HepG2 (cell line): Measurements from ENCODE around the gene OOSP3. TPM values are rescaled to one million over a fixed set of nuclear protein-coding genes. Genes with fewer than 3 reads are reported as not detected.

Experiments used
- ATAC-seq: fragments of 200-7000 bp; cut with Tn5 transposase; 3 replicates; pipeline ENCODE4 v1.9.1; 2020; ENCODE audit warnings: mild to moderate bottlenecking, moderate library complexity
- BruUV-seq: library from RNA; stranded (reverse); fragments of 400-500 nt; replicated peaks from 2 replicates; lab custom pipeline; 2021; lab: Mats Ljungman, UMichigan
- CTCF ChIA-PET: fragments of 300-600 bp; formaldehyde crosslinking; extraction: SDS; loops from one replicate; lab custom pipeline; 2021; ENCODE audit warnings: low total read pairs, inconsistent platforms, low intra/inter-chr PET ratio; lab: Yijun Ruan, JAX
- POLR2A ChIA-PET: fragments of 350-600 bp; sonication (Branson Sonifier 250); formaldehyde crosslinking; loops from one replicate; lab custom pipeline; 2020; ENCODE audit warnings: antibody characterized with exemption, inconsistent platforms; lab: Yijun Ruan, JAX
- DNase-seq: peaks from one replicate; pipeline ENCODE4 v3.0.0-alpha.2; 2015; ENCODE audit warnings: low spot score
- FAIRE-seq: peaks from 3 replicates; lab custom pipeline; 2011; peaks lifted over from hg19 to GRCh38; lab: Jason Lieb, UNC
- H2AFZ ChIP-seq: one replicate; pipeline ENCODE4 v1.6.1; 2011; ENCODE audit warnings: low read length, inconsistent platforms
- H3K27ac ChIP-seq: fragments of 300-600 bp; 3 replicates; pipeline ENCODE4 v1.8.0; 2011; ENCODE audit warnings: mixed run types, mild to moderate bottlenecking, mixed read lengths, low read length, inconsistent platforms; ENCODE audit not compliant: insufficient read depth; ENCODE audit errors: extremely low read length
- H3K27me3 ChIP-seq, 2 experiments: fragments of 200-600 bp in 1 of 2; 2 replicates in 1 of 2; 3 replicates in 1 of 2; pipeline versions ENCODE4 v1.6.0 to v1.8.0; 2011; ENCODE audit warnings: low read length in 2 of 2, mild to moderate bottlenecking in 2 of 2, moderate library complexity in 2 of 2, inconsistent platforms in 1 of 2; ENCODE audit not compliant: insufficient read depth in 2 of 2, control insufficient read depth in 1 of 2
- H3K36me3 ChIP-seq, 2 experiments: fragments of 200-600 bp in 1 of 2; replicated peaks in 1 of 2; 2 replicates in 1 of 2; 3 replicates in 1 of 2; pipeline versions ENCODE4 v1.5.1 to v1.8.0; 2011; ENCODE audit warnings: low read length in 2 of 2, inconsistent platforms in 1 of 2; ENCODE audit not compliant: insufficient read depth in 2 of 2, control insufficient read depth in 1 of 2
- H3K4me1 ChIP-seq: 2 replicates; pipeline ENCODE4 v1.5.1; 2012; ENCODE audit warnings: low read length, inconsistent platforms; ENCODE audit not compliant: insufficient read depth
- H3K4me2 ChIP-seq: 2 replicates; pipeline ENCODE4 v1.6.0; 2011; ENCODE audit warnings: low read depth, low read length, inconsistent platforms
- H3K4me3 ChIP-seq, 3 experiments: fragments of 200-600 bp in 1 of 3; sonication (generic), shearing (Covaris generic) in 1 of 3; replicated peaks in 1 of 3; 2 replicates each; pipeline ENCODE4 v1.5.1; 2011 to 2016; ENCODE audit warnings: low read length in 3 of 3, inconsistent platforms in 2 of 3, low read depth in 2 of 3, mild to moderate bottlenecking in 2 of 3, control low read depth in 1 of 3, mixed read lengths in 1 of 3; ENCODE audit not compliant: insufficient read depth in 1 of 3
- H3K79me2 ChIP-seq: one replicate; pipeline ENCODE4 v1.6.1; 2011; ENCODE audit warnings: low read length, inconsistent platforms; ENCODE audit not compliant: insufficient read depth
- H3K9ac ChIP-seq: 2 replicates; pipeline ENCODE4 v1.6.0; 2011; ENCODE audit warnings: mild to moderate bottlenecking, low read depth, low read length, inconsistent platforms; ENCODE audit not compliant: insufficient read depth
- H3K9me3 ChIP-seq: 2 replicates; pipeline ENCODE4 v1.5.1; 2012; ENCODE audit warnings: mild to moderate bottlenecking, low read length
- H4K20me1 ChIP-seq: 2 replicates; pipeline ENCODE4 v1.6.0; 2011; ENCODE audit warnings: inconsistent platforms, mild to moderate bottlenecking, low read length, moderate library complexity; ENCODE audit not compliant: insufficient read depth
- AGO2 ChIP-seq: fragments of 200-400 bp; formaldehyde crosslinking; optimal IDR thresholded peaks from 2 replicates; pipeline ENCODE3; 2017; ENCODE audit warnings: mild to moderate bottlenecking, low read depth, low read length, moderate library complexity
- AKNA ChIP-seq: sonication (generic); formaldehyde crosslinking; IDR thresholded peaks from 2 replicates; pipeline ENCODE4 v1.4.0; 2020; ENCODE audit warnings: missing genetic modification reagents, borderline replicate concordance
- CREB3 ChIP-seq: sonication (generic); formaldehyde crosslinking; IDR thresholded peaks from 2 replicates; pipeline ENCODE4 v1.5.0; 2020; ENCODE audit warnings: missing genetic modification reagents
- GABPB1 ChIP-seq: IDR thresholded peaks from 2 replicates; pipeline ENCODE4 v1.6.1; 2016; ENCODE audit warnings: mild to moderate bottlenecking, missing genetic modification reagents, moderate library complexity, missing compliant biosample characterization
- KAT8 ChIP-seq: IDR thresholded peaks from 2 replicates; pipeline ENCODE4 v1.6.1; 2016; ENCODE audit warnings: missing genetic modification reagents, missing compliant biosample characterization
- KLF6 ChIP-seq: IDR thresholded peaks from 2 replicates; pipeline ENCODE4 v1.8.0; 2016; ENCODE audit warnings: missing biosample characterization, missing genetic modification reagents
- KMT2B ChIP-seq: IDR thresholded peaks from 2 replicates; pipeline ENCODE4 v1.6.1; 2016; ENCODE audit warnings: missing genetic modification reagents, missing compliant biosample characterization
- MLX ChIP-seq: IDR thresholded peaks from 2 replicates; pipeline ENCODE4 v1.6.1; 2016
- SMAD9 ChIP-seq: sonication (generic); formaldehyde crosslinking; IDR thresholded peaks from 2 replicates; pipeline ENCODE4 v1.5.1; 2020; ENCODE audit warnings: mild to moderate bottlenecking, missing genetic modification reagents
- TAF15 ChIP-seq: fragments of 200-400 bp; formaldehyde crosslinking; IDR thresholded peaks from one replicate; pipeline ENCODE4 v1.6.1; 2018; ENCODE audit warnings: mild to moderate bottlenecking, low read depth, low read length; ENCODE audit not compliant: poor library complexity, severe bottlenecking
- THAP8 ChIP-seq: sonication (generic); formaldehyde crosslinking; IDR thresholded peaks from 2 replicates; pipeline ENCODE4 v1.5.1; 2020; ENCODE audit warnings: missing genetic modification reagents, mild to moderate bottlenecking, borderline replicate concordance
- ZBTB26 ChIP-seq: IDR thresholded peaks from 2 replicates; pipeline ENCODE4 v1.6.1; 2016; ENCODE audit warnings: missing compliant biosample characterization, missing genetic modification reagents, borderline replicate concordance
- ZMYM4 ChIP-seq: sonication (generic); formaldehyde crosslinking; IDR thresholded peaks from 2 replicates; pipeline ENCODE4 v1.8.1; 2023; ENCODE audit warnings: mild to moderate bottlenecking, missing genetic modification reagents
- ZNF510 ChIP-seq: sonication (generic); formaldehyde crosslinking; IDR thresholded peaks from 2 replicates; pipeline ENCODE4 v1.4.0; 2020; ENCODE audit warnings: low read depth, mild to moderate bottlenecking, missing genetic modification reagents
- ZNF547 ChIP-seq: sonication (generic); formaldehyde crosslinking; IDR thresholded peaks from 2 replicates; pipeline ENCODE4 v1.5.1; 2020; ENCODE audit warnings: mild to moderate bottlenecking, missing genetic modification reagents
- ZNF629 ChIP-seq: sonication (generic); formaldehyde crosslinking; conservative IDR thresholded peaks from 2 replicates; pipeline ENCODE4 v1.5.0; 2020; ENCODE audit warnings: missing genetic modification reagents
- WGBS: methylation state at CpG from one replicate; pipeline ENCODE4 v1.1.6; 2017; ENCODE audit warnings: low lambda C conversion rate; 5-methylcytosine and 5-hydroxymethylcytosine counted together
- in situ Hi-C: cut with HindIII; loops from 2 replicates; pipeline ENCODE4 v1.10.0; 2017; ENCODE audit warnings: low pct_unique_long_range_greater_than_20kb; ENCODE audit not compliant: extremely low pct_ligation_motif_present
- intact Hi-C: fragments of 100-400 bp; cut with micrococcal nuclease; formaldehyde crosslinking; loops from one replicate; pipeline ENCODE4 v1.10.0; 2022; ENCODE audit not compliant: unreplicated experiment
- polyA plus RNA-seq, 8 experiments: library from polyadenylated mRNA; depleted of rRNA in 3 of 8; stranded (reverse) in 7 of 8; unstranded in 1 of 8; fragments of >200 nt; fragmentation: Illumina TruSeq in 4 of 8; extraction: Trizol in 4 of 8; gene quantifications; 2 replicates each; pipeline versions ENCODE4 v1.2.1 to v1.2.3, GENCODE V29; 2011 to 2016; ENCODE audit warnings: low read depth in 4 of 8, missing spikeins in 1 of 8, mixed read lengths in 1 of 8; ENCODE audit not compliant: insufficient read depth in 1 of 8
- total RNA-seq, 5 experiments: library from RNA; depleted of rRNA; stranded (reverse); fragments of >200 nt; fragmentation: Illumina TruSeq; extraction: Trizol; gene quantifications; 2 replicates each; pipeline ENCODE4 v1.2.3, GENCODE V29; 2016; ENCODE audit warnings: low read depth in 1 of 5

The OOSP3 gene
- total and polyA plus RNA-seq, 2 of the 13 experiments (the other 11 are each of a cell fraction or from before 2014, with no cell fraction given) = not detected

- H3K4me2 ChIP-seq = no peak overlapping the region
- ChIA-PET POLR2A (no interaction called here), CTCF (no interaction called here)
- no peak for FAIRE-seq
- H2AFZ ChIP-seq = no peak overlapping the region
- H3K27ac ChIP-seq = no peak overlapping the region
- no peak for DNase-seq
- ATAC-seq = no peak
- in situ Hi-C loops = no loop called here
- no TSS peak for BruUV-seq
- 3% methylated on average over 3 of the region's 3 CpGs for WGBS
- no peaks in the 10 kb centered on the region for H3K9me3 ChIP-seq
- no peak overlapping the region for H3K9ac ChIP-seq
- TF ChIP-seq ZNF547 (CRISPR knock-in tag) = no peak
- TF ChIP-seq SMAD9 (CRISPR knock-in tag) = no peak
- TF ChIP-seq TAF15 = no peak
- no peak for TF ChIP-seq MLX (CRISPR knock-in tag)
- no peak for TF ChIP-seq ZNF629 (CRISPR knock-in tag)
- TF ChIP-seq KAT8 (CRISPR knock-in tag) = no peak
- TF ChIP-seq AKNA (CRISPR knock-in tag) = no peak
- TF ChIP-seq KMT2B (CRISPR knock-in tag) = no peak
- TF ChIP-seq CREB3 (CRISPR knock-in tag) = no peak
- TF ChIP-seq ZNF510 (CRISPR knock-in tag) = no peak
- TF ChIP-seq ZMYM4 = no peak
- no peak for TF ChIP-seq THAP8
- no peak for TF ChIP-seq KLF6
- TF ChIP-seq ZBTB26 = no peak
- TF ChIP-seq AGO2 = no peak
- no peak for TF ChIP-seq GABPB1 (CRISPR knock-in tag)
- TF ChIP-seq, all 625 proteins: peak for 0
- Histone ChIP-seq H3K27me3 (no peaks in the 10 kb centered on the region), H3K4me1 (no peaks in the 10 kb centered on the region), H4K20me1 (no peaks in the 10 kb centered on the region), H3K36me3 (no peaks in the 10 kb centered on the region), H3K79me2 (no peaks in the 10 kb centered on the region), H3K4me3 (no peak overlapping the region)
- intact Hi-C loops = no loop called here
These were observed 49.2 kb upstream of the OOSP3 start for GRCh38 chr11:59829358-59829757.
